M059J (cell line): ENCODE measurements around the gene PRRC2B. TPM values are rescaled to one million over a fixed set of nuclear protein-coding genes. Genes with fewer than 3 reads are reported as not detected.

Experiments used
- DNase-seq: peaks from one replicate; pipeline ENCODE4 v3.0.0-alpha.2; 2012; ENCODE audit warnings: low read depth
- total RNA-seq: library from RNA; depleted of rRNA; stranded (reverse); fragments of >200 nt; shearing (Covaris generic); gene quantifications from 2 replicates; pipeline ENCODE4 v1.2.3, GENCODE V29; 2014

PRRC2B gene
- total RNA-seq, 1 experiment from 2014 or later, result 80.5 TPM

DNA sequence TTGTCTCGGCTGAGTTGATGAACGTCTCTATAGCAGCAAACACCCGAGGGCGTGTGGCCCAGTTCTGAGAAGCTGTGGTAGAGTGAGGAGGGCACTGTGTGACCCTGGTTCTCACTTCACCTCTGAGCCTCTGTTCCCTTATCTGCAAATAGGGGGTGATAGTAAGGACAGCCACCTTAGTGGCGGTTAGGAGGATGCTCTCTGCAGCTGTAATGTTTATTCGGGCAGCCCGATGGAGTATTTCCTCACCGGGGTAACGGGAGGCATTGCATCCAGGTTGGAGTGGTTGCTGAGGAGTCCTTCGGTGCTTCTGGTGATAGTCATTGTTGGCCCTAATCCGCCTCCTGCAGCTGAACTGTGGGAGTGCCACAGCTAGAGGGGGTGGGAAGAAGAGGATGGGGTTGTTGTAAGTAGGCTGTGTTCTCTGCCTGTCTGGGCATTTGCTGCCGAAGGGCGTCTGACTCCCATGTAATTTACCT, 13.9 kb downstream of the PRRC2B start:
- peak; percentile 52 for DNase-seq

- DNase-seq, result no peak
Observed at GRCh38 chr9:131409458-131409992, 15.6 kb downstream of the PRRC2B start.

DNA sequence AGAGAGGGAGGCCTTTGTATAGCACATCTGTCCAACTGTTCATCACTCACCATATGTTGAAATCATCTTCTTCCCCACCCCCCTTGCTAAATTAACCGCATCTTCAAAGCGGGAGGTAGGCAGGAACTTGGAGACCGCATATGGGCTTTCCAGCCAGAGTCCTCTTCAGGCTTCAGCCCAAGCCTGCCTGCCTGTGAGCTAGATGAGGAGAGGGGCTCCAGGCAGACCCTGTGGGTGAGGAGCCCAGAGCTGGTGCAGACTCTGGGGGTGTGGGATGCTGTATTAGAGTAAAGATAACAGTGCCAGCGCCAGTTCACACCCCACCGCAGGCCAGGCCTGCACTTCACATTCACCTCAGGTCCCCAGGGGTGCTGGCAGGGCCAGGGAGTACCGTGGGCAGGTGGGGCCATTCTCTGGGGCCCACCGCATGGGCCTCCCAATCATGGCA, 16.2 kb downstream of the PRRC2B start:
- no peak for DNase-seq

GRCh38 chr9:131411719-131412681, 18.1 kb downstream of the PRRC2B start:
- no peak for DNase-seq

- no peak for DNase-seq
Observed at GRCh38 chr9:131416509-131416908, 22.6 kb downstream of the PRRC2B start.

DNA sequence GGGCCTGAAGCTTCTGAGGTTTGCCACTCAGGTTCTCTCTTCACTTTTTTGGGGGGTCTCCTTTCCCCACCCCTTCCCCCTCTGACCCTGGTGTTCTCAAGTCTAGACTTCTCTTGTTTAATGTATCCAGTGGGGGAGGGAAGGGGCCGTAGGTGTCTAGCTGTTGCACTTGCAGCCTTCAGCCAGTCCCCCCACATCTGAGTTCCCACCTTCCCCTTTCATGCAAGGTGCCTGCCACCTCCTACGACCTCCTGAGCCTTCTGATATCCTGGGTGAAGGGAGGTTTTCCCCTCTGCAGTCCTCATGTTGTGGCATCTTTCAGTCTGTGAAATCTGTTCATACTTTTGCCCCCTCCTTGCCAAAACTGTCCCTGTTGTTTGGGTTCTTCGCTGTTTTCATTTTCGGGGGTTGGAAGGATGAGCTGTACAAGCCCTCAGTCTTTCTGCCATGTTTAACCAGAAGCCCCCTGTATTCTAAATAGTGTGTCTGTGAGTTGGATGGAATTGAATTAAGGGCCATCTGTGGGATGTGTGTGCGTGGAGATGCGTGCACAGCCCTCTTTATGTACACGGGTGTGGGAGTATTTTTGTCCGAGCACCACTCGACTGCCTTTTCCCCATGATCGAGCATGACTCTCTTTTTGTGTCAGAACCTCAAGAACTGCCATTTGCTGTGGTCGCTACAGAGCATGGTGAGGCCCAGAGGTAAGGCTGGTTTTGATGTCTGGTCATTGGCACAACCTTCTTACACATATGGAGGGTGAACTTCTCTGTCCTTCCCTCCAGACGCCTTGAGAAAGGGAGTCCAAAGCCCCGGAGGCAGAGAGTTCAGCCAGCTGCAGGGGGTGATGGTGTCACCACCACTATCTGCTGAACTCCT, 23.6 kb downstream of the PRRC2B start:
- DNase-seq, result no peak

DNA sequence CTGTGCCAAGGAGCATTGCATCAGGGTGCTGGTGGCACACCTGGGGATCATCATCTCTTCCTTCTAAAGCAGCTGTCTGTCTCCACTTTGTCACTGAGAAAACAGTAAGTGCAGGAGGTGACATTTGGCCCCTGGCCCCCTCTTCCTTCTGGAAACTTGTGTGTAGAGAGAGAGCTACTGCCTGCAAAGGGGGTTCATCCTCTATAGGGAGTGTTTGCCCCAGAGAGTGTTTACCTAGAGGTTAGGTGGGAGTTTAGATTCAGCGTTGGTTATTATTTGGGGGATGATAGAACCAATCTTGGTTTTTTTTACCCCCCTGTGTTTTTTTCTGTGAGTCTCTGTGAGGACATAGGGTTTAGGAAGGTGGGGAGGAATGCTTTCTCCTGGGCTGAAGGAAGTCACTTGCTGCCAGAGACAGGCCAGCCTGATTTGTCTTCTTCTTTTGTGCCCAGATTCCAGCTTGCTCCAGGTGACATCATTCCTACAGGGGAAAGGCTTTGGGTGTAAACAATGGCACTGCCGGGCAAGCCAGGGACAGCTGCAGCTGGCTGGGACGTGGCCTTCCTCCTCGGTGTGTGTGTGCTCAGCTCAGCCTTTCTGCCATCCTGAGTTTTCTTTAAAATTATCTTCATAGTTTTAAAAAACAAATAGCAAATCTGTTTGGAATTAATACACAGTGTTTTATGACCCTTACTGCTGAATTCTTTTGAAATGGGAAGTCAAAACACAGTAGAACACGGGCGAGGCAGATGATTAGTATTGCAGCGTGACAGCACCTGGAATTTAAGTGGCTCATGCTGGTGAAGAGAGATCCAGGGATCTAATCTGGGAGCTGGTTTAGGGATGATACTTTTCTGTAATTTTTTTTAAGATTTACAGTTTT, 24.5 kb downstream of the PRRC2B start:
- peak; percentile 56 for DNase-seq

GRCh38 chr9:131419026-131419614, 25.2 kb downstream of the PRRC2B start:
- DNase-seq, result no peak

DNA sequence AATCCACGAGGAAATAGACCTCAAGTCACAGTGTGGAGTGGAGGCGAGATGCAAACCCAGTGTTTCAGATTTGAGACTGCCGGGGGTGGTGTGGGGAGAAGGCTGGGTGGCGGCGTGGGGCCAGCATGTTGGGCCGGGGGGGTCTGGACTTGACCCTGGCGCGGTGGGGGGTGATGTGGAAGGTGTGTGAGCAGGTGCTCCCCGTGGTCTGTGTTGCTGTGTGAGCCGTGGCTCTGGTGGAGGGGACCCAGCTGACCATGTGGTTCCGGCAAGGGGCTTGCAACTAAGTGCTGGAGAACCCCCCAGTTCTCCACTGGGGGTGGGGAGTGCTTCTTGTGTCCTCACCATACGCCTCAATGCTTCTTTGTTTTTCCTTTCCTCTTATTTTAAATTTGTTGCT, 25.8 kb downstream of the PRRC2B start:
- DNase-seq, result no peak

- peak; percentile 58 for DNase-seq
Observed at GRCh38 chr9:131420980-131421624, 27.2 kb downstream of the PRRC2B start.

DNA sequence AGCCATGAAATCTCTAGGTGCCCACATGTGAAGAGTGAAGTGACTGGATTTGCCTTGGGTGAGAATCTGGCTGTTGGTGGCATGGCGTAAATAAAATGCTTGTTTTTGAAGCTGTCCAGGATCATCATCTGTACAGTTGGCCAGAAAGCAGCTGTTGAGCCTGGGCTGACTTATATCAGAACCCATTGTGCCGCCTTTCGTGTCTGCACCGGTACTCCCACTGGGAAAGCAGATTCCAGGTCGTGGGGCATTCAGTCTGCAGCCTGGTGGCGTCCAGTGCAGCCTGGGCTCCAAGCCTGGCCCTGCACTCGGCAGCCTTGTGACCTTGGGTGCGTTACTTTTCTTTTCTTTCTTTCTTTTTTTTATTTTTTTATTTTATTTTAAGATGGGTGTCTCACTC, 27.8 kb downstream of the PRRC2B start:
- DNase-seq, result no peak

GRCh38 chr9:131422241-131422792, 28.4 kb downstream of the PRRC2B start:
- peak; percentile 62 for DNase-seq

- peak; percentile 95 for DNase-seq
Observed at GRCh38 chr9:131423171-131423581, 29.3 kb downstream of the PRRC2B start.

DNA sequence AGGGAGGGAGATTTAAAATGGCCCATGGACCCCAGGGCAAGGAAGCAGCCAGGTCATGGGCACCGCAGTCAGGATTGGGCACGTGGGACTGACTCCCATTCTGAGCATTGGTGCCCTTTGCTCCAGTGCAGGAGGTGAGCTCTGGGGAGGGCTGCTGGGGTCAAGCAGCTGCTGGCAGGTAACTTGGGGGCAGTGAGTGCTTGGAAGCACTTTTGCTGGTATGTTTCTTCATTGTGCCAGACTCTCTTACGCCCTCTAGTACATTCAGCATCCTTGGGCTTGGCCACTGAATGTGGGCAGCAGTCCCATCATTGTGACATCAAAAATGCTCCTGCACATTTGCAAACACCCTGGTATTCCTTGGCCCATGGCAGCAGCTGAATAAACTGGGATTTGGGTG, 32.7 kb downstream of the PRRC2B start:
- DNase-seq, result no peak

GRCh38 chr9:131429121-131430012, 35.5 kb downstream of the PRRC2B start:
- peak; percentile 17 for DNase-seq

DNA sequence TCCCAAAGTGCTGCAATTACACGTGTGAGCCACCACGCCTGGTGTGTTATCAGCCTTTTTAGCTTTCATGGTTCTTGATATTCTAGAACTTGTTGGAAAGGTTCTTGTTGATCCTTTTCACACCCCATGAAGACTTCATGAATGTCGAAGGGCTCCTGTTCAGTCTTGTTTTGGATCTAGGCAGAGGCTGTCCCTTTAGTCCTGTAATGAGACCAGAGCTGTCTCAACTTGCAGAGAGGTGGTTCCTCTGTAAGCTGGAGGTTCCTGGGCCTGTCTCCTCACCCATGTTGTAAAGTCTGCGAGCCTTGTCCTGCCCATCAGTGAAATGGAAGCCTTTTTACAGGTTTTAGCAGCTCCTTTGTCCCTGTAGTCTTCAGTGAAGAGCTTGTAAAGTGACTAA, 38.2 kb downstream of the PRRC2B start:
- no peak for DNase-seq

DNA sequence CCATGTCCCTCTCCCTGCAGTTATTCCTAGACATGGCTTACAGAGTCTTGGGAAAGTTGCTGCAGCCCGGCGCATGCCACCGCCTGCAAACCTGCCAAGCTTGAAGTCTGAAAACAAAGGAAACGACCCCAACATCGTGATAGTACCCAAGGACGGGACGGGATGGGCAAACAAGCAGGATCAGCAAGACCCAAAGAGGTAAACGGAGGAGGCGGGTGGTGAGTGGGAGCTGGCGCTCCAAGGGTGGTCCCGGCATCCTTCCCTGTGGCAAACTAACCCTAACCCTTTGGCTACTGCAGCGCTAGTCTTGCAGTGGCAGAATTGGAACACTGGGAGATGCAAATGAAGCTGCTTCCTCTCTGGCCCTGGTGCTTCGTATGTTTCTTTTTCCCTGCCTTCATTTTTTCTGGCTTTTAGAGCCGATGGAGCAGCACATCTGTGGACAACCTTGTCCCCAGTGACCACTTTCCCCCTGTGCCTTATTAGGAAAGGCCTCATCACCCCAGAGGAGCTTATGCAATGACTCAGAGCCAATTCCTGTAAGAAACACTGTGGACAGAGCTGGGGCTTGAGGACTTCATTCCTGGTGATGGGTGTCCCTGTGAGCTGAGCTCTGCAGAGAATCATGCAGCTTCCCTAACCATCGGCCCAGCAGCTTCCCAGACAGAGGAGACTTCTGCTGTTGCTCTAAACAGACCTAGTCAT, 38.9 kb downstream of the PRRC2B start:
- DNase-seq, result peak; percentile 88

DNA sequence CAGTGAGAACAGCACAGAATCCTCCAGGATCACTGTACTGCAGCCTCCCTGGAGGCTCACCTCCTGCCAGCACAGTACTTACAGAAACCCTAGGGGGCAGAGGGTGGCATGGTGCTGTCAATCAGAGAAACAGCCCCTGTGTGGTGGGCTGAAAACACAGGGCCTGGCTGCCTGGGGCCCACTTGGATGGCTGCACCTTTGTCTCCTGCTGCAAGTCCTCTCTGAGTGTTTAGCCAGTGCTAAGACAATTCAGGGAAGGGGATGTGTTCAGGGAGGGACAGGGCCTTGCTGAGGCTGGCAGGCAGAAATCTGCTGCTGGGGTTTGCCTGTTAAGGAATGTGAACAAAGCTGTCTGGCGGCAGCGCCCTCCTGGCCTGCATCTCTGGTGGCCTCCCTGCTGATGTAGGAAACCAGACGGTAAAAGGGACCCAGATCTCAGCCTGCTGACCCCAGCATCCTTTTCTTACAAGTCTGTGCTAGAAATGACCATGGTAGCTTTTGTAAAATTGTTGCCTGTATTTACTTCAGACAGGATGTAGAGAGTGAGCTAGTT, 39.5 kb downstream of the PRRC2B start:
- DNase-seq, result no peak
